SK-N-SH (cell line): ENCODE measurements around the gene LHX4. TPM values are rescaled to one million over a fixed set of nuclear protein-coding genes. Genes with fewer than 3 reads are reported as not detected.

Experiments used
- CTCF ChIA-PET: fragments of 300-600, 350-600 bp; formaldehyde crosslinking; extraction: SDS; loops from one replicate; lab custom pipeline; 2021; lab: Yijun Ruan, JAX
- POLR2A ChIA-PET: fragments of 350-600 bp; sonication (Branson Sonifier 250); formaldehyde crosslinking; extraction: SDS; loops from one replicate; lab custom pipeline; 2020; ENCODE audit warnings: antibody characterized with exemption, inconsistent platforms; lab: Yijun Ruan, JAX
- DNase-seq: peaks from one replicate; pipeline ENCODE4 v3.0.0; 2012
- H2AFZ ChIP-seq: fragments of 200-600 bp; sonication (generic); 2 replicates; pipeline ENCODE4 v1.8.1; 2016; ENCODE audit warnings: antibody characterized with exemption, mild to moderate bottlenecking, low read depth
- H3F3A ChIP-seq: fragments of 200-600 bp; sonication (generic); replicated peaks from 2 replicates; pipeline ENCODE3; 2016; ENCODE audit warnings: antibody characterized with exemption, mild to moderate bottlenecking; ENCODE audit not compliant: insufficient read depth
- H3K27ac ChIP-seq, 2 experiments: fragments of 200-500 bp in 1 of 2; fragments of 200-600 bp in 1 of 2; sonication (Bioruptor generic) in 1 of 2; sonication (generic), shearing (Covaris generic) in 1 of 2; 2 replicates each; pipeline versions ENCODE4 v1.5.1 to v1.6.1; 2014 to 2016; ENCODE audit warnings: low read depth in 2 of 2, inconsistent platforms in 1 of 2, low read length in 1 of 2, mild to moderate bottlenecking in 1 of 2, mixed read lengths in 1 of 2
- H3K27me3 ChIP-seq: fragments of 200-600 bp; sonication (generic), shearing (Covaris generic); 2 replicates; pipeline ENCODE4 v1.6.1; 2016; ENCODE audit warnings: mixed run types; ENCODE audit not compliant: insufficient read depth
- H3K36me3 ChIP-seq, 2 experiments: fragments of 200-500 bp in 1 of 2; fragments of 200-600 bp in 1 of 2; sonication (Bioruptor generic) in 1 of 2; sonication (generic) in 1 of 2; replicated peaks in 1 of 2; 2 replicates each; pipeline versions ENCODE3 to v1.5.1; 2014 to 2016; ENCODE audit warnings: low read length in 1 of 2, mild to moderate bottlenecking in 1 of 2; ENCODE audit not compliant: insufficient read depth in 2 of 2, control insufficient read depth in 1 of 2
- H3K4me1 ChIP-seq, 2 experiments: fragments of 200-500 bp in 1 of 2; fragments of 200-600 bp in 1 of 2; sonication (Bioruptor generic) in 1 of 2; sonication (generic), shearing (Covaris generic) in 1 of 2; 2 replicates each; pipeline versions ENCODE4 v1.5.1 to v1.6.1; 2014 to 2016; ENCODE audit warnings: low read depth in 1 of 2, low read length in 1 of 2, mixed run types in 1 of 2; ENCODE audit not compliant: insufficient read depth in 2 of 2, control insufficient read depth in 1 of 2
- H3K4me2 ChIP-seq: fragments of 200-600 bp; sonication (generic), shearing (Covaris generic); 2 replicates; pipeline ENCODE4 v1.6.1; 2017; ENCODE audit warnings: mixed run types
- H3K4me3 ChIP-seq, 2 experiments: fragments of 200-500 bp in 1 of 2; fragments of 200-600 bp in 1 of 2; sonication (Bioruptor generic) in 1 of 2; sonication (generic), shearing (Covaris generic) in 1 of 2; 2 replicates each; pipeline versions ENCODE4 v1.5.1 to v1.8.1; 2014 to 2016; ENCODE audit warnings: low read depth in 2 of 2, inconsistent platforms in 1 of 2, low read length in 1 of 2, mild to moderate bottlenecking in 1 of 2, mixed read lengths in 1 of 2, moderate library complexity in 1 of 2
- H3K79me2 ChIP-seq: fragments of 200-600 bp; sonication (generic); 2 replicates; pipeline ENCODE4 v1.8.1; 2017; ENCODE audit warnings: mild to moderate bottlenecking; ENCODE audit not compliant: insufficient read depth
- H3K9ac ChIP-seq: fragments of 200-600 bp; sonication (generic); 2 replicates; pipeline ENCODE4 v1.6.1; 2017; ENCODE audit warnings: mixed run types
- H3K9me2 ChIP-seq: fragments of 200-600 bp; sonication (generic); 2 replicates; pipeline ENCODE4 v1.6.1; 2017; ENCODE audit warnings: mixed run types
- H3K9me3 ChIP-seq: fragments of 200-600 bp; sonication (generic); 2 replicates; pipeline ENCODE4 v1.6.1; 2017; ENCODE audit warnings: mixed run types, mild to moderate bottlenecking, moderate library complexity
- H4K20me1 ChIP-seq: fragments of 200-600 bp; sonication (generic); 2 replicates; pipeline ENCODE4 v1.6.1; 2017; ENCODE audit warnings: mild to moderate bottlenecking, mixed run types; ENCODE audit not compliant: insufficient read depth
- FOSL2 ChIP-seq: IDR thresholded peaks from 2 replicates; pipeline ENCODE4 v1.4.0; 2012; ENCODE audit warnings: low read depth, mild to moderate bottlenecking, moderate library complexity, borderline replicate concordance
- FOXM1 ChIP-seq: IDR thresholded peaks from 2 replicates; pipeline ENCODE4 v1.4.0; 2012; ENCODE audit warnings: low read depth, mild to moderate bottlenecking
- GATA2 ChIP-seq: sonication (generic); formaldehyde crosslinking; IDR thresholded peaks from 2 replicates; pipeline ENCODE4 v1.5.0; 2020; ENCODE audit warnings: mild to moderate bottlenecking, missing genetic modification reagents
- MXI1 ChIP-seq: IDR thresholded peaks from 2 replicates; pipeline ENCODE4 v1.6.1; 2012; ENCODE audit warnings: mild to moderate bottlenecking, low read depth, low read length, improper control_type of control experiment
- NRF1 ChIP-seq: IDR thresholded peaks from 2 replicates; pipeline ENCODE4 v1.6.1; 2012; ENCODE audit warnings: low read depth, mild to moderate bottlenecking, low read length
- SMC3 ChIP-seq: IDR thresholded peaks from 2 replicates; pipeline ENCODE4 v1.6.1; 2012; ENCODE audit warnings: low read depth, low read length, improper control_type of control experiment
- TAF1 ChIP-seq: IDR thresholded peaks from 2 replicates; pipeline ENCODE4 v1.6.1; 2012; ENCODE audit warnings: low read depth, mild to moderate bottlenecking, low read length, moderate library complexity, borderline replicate concordance
- WGBS: methylation state at CpG from one replicate; pipeline ENCODE4 v1.1.6; 2017; ENCODE audit warnings: low lambda C conversion rate; 5-methylcytosine and 5-hydroxymethylcytosine counted together
- polyA plus RNA-seq, 3 experiments: library from polyadenylated mRNA; depleted of rRNA; stranded (reverse); fragments of >200 nt; gene quantifications; 2 replicates each; pipeline ENCODE4 v1.2.3, GENCODE V29; 2012
- TF ChIP-seq, protein P1 (sequence below): IDR thresholded peaks from 2 replicates; pipeline ENCODE4; 2012
- TF ChIP-seq, protein P2 (sequence below): fragments of 200-600 bp; sonication (generic); IDR thresholded peaks from 2 replicates; pipeline ENCODE4 v1.6.1; 2017; ENCODE audit warnings: antibody characterized with exemption, mild to moderate bottlenecking, moderate library complexity
- TF ChIP-seq, protein P3 (sequence below): IDR thresholded peaks from 2 replicates; pipeline ENCODE4 v1.6.1; 2012; ENCODE audit warnings: mild to moderate bottlenecking, low read depth, low read length, moderate library complexity

Gene LHX4
- polyA plus RNA-seq, 1 of the 3 experiments (the other 2 are of a cell fraction), result not detected

DNA sequence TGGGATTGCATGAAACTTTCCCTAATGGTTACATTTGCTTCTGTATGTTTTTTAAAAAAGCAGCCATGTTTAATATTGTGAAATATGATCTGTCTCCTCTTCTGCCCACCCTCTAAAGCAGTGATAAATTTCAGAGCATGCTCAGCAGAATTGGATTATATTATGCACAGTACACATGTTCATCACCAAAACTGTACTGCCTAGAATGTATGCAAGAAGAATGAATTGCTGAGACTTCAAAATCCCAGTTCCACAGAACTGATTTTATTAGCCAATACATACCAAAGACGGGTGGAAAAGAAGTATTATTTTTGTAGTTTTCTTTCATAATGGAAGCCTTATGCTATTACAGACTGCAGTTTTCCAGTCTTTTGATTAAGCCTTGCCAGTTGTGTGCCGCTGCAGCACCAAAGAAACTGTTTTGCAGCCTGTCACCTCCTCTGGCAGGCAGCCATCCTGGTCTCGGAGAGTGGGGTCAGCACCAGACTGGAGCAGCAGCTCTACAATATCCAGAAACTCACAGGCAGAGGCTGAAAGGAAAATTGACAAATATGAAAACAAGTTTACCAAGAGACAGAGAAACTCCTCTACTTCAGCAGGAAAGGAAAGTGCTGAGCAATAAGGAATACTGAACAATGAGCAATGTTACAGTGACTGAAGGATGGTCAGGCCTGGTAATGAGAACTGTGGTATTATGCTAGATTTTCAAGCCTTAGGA lies 58.1 kb downstream of the LHX4 start:
- peaks cover 24 to 25% of the 10 kb centered on the region in 2 experiments for H3K36me3 ChIP-seq
- H3K4me3 ChIP-seq, result no peak overlapping the region
- TF ChIP-seq GATA2 (CRISPR knock-in tag) (0 out of 2 replicates have a peak, but pooled peaks have one; percentile 15), TAF1 (no peak)
- 69% methylated on average over 3 of the region's 3 CpGs for WGBS
- no peaks in the 10 kb centered on the region for H3K27me3 ChIP-seq
- H4K20me1 ChIP-seq, result no peaks in the 10 kb centered on the region
- no peak overlapping the region for H3K9ac ChIP-seq
- POLR2A ChIA-PET, result no interaction called here
- H3K9me2 ChIP-seq, result no peaks in the 10 kb centered on the region
- no peaks in the 10 kb centered on the region for H3F3A ChIP-seq
- H3K4me2 ChIP-seq, result no peak overlapping the region
- peaks cover 0 to 5% of the 10 kb centered on the region in 2 experiments; a peak in 2 of 4 replicates for H3K4me1 ChIP-seq
- no peak overlapping the region for H2AFZ ChIP-seq
- CTCF ChIA-PET, result interaction anchor here (0.7 to 1.4 kb wide), 2 partner anchors 18 to 69 kb away, joined by 3 read pairs; no protein-coding TSS in a partner anchor
- H3K79me2 ChIP-seq, result no peaks in the 10 kb centered on the region
- H3K9me3 ChIP-seq, result no peaks in the 10 kb centered on the region
- DNase-seq, result no peak
- H3K27ac ChIP-seq, result peak overlapping the region in 1 of 2 experiments; percentile 56; a peak in 2 of 4 replicates

DNA sequence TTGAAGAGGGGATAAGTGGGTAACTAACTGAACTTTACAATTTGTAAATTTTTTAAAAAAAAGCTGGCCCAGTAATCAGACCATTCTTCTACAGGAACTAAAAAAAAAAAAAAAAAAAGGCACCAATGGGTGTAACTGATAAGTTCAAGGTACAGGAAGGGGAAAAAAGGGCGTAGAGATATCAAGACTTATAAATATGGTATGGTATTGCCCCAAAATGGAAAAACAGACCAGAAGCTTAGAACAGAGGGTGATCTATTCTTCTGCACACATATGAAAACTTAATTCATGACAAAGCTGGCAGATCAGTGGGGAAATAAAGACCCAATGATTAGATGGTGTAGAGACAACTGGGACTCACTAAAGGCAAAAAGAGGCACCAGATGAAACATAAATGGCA lies 58.9 kb downstream of the LHX4 start:
- Histone ChIP-seq H3K9me3 (no peaks in the 10 kb centered on the region), H3F3A (no peaks in the 10 kb centered on the region), H3K4me1 (peaks cover 0 to 5% of the 10 kb centered on the region in 2 experiments; a peak in 2 of 4 replicates), H2AFZ (no peak overlapping the region), H3K9me2 (no peaks in the 10 kb centered on the region), H3K79me2 (no peaks in the 10 kb centered on the region), H3K27ac (no peak overlapping the region; a peak in 1 of 4 replicates), H3K4me2 (no peak overlapping the region), H4K20me1 (no peaks in the 10 kb centered on the region), H3K4me3 (no peak overlapping the region), H3K27me3 (no peaks in the 10 kb centered on the region), H3K9ac (no peak overlapping the region), H3K36me3 (peaks cover 21 to 25% of the 10 kb centered on the region in 2 experiments)
- CTCF ChIA-PET, result interaction anchor here (1.4 kb wide), 1 partner anchor 69 kb away, joined by 3 read pairs; no protein-coding TSS in a partner anchor
- TF ChIP-seq, protein P1, sequence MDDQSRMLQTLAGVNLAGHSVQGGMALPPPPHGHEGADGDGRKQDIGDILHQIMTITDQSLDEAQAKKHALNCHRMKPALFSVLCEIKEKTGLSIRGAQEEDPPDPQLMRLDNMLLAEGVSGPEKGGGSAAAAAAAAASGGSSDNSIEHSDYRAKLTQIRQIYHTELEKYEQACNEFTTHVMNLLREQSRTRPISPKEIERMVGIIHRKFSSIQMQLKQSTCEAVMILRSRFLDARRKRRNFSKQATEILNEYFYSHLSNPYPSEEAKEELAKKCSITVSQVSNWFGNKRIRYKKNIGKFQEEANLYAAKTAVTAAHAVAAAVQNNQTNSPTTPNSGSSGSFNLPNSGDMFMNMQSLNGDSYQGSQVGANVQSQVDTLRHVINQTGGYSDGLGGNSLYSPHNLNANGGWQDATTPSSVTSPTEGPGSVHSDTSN, result no peak
- POLR2A ChIA-PET, result no interaction called here
- whole genome bisulfite sequencing, result 98% methylated on average over 1 of the region's 1 CpG
- DNase-seq, result no peak

DNA sequence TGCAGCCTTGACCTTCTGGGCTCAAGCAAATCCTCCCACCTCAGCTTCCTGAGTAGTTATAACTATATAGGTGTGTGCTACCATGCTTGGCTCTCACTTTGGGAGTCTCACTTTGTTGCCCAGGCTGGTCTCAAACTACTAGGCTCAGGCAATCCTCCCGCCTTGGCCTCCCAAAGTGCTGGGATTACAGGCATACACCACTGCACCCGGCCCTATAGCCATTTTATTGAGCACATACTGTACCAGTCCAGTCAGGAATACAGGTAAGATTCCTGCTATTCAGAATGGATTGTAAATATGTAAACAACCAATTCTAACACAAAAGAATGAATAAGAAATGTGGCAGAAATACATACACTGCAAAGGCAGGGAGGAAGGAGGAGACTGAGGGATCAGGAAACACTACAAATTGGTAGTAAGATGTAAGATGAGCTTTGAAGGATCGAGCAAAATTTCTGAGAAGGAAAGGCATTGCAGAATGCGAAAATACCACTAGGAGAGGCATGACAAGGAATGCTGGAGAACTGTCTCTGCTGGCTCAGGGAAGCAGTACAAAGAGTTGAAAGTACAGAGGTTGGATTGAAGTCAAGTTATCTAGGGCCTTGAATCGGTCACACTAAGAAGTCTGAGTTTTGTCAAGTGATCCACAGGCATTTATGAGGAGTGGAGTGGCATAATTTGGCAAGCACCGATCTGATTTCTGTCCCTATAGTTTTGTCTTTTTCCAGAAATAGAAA lies 60.4 kb downstream of the LHX4 start:
- H3K4me3 ChIP-seq, result no peak overlapping the region
- no peaks in the 10 kb centered on the region for H3K9me2 ChIP-seq
- peaks cover 0 to 5% of the 10 kb centered on the region in 2 experiments; a peak in 2 of 4 replicates for H3K4me1 ChIP-seq
- CTCF ChIA-PET, result interaction anchor here (0.9 to 1.2 kb wide), 2 partner anchors 17 to 102 kb away, joined by 3 to 4 read pairs; no protein-coding TSS in a partner anchor
- H3K4me2 ChIP-seq, result no peak overlapping the region
- no peak overlapping the region for H2AFZ ChIP-seq
- H3K36me3 ChIP-seq, result peaks cover 18 to 20% of the 10 kb centered on the region in 2 experiments
- H3F3A ChIP-seq, result no peaks in the 10 kb centered on the region
- POLR2A ChIA-PET, result no interaction called here
- no peaks in the 10 kb centered on the region for H3K27me3 ChIP-seq
- no peak overlapping the region for H3K9ac ChIP-seq
- no peaks in the 10 kb centered on the region for H3K79me2 ChIP-seq
- DNase-seq, result no peak
- H3K9me3 ChIP-seq, result no peaks in the 10 kb centered on the region
- 84% methylated on average over 6 of the region's 6 CpGs for WGBS
- no peaks in the 10 kb centered on the region for H4K20me1 ChIP-seq
- H3K27ac ChIP-seq, result no peak overlapping the region
- TF ChIP-seq SMC3, result no peak
- TF ChIP-seq MXI1, result no peak
- TF ChIP-seq, protein P2, sequence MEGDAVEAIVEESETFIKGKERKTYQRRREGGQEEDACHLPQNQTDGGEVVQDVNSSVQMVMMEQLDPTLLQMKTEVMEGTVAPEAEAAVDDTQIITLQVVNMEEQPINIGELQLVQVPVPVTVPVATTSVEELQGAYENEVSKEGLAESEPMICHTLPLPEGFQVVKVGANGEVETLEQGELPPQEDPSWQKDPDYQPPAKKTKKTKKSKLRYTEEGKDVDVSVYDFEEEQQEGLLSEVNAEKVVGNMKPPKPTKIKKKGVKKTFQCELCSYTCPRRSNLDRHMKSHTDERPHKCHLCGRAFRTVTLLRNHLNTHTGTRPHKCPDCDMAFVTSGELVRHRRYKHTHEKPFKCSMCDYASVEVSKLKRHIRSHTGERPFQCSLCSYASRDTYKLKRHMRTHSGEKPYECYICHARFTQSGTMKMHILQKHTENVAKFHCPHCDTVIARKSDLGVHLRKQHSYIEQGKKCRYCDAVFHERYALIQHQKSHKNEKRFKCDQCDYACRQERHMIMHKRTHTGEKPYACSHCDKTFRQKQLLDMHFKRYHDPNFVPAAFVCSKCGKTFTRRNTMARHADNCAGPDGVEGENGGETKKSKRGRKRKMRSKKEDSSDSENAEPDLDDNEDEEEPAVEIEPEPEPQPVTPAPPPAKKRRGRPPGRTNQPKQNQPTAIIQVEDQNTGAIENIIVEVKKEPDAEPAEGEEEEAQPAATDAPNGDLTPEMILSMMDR, result no peak
- TF ChIP-seq NRF1, result no peak
- no peak for TF ChIP-seq FOSL2
- TF ChIP-seq, protein P3, sequence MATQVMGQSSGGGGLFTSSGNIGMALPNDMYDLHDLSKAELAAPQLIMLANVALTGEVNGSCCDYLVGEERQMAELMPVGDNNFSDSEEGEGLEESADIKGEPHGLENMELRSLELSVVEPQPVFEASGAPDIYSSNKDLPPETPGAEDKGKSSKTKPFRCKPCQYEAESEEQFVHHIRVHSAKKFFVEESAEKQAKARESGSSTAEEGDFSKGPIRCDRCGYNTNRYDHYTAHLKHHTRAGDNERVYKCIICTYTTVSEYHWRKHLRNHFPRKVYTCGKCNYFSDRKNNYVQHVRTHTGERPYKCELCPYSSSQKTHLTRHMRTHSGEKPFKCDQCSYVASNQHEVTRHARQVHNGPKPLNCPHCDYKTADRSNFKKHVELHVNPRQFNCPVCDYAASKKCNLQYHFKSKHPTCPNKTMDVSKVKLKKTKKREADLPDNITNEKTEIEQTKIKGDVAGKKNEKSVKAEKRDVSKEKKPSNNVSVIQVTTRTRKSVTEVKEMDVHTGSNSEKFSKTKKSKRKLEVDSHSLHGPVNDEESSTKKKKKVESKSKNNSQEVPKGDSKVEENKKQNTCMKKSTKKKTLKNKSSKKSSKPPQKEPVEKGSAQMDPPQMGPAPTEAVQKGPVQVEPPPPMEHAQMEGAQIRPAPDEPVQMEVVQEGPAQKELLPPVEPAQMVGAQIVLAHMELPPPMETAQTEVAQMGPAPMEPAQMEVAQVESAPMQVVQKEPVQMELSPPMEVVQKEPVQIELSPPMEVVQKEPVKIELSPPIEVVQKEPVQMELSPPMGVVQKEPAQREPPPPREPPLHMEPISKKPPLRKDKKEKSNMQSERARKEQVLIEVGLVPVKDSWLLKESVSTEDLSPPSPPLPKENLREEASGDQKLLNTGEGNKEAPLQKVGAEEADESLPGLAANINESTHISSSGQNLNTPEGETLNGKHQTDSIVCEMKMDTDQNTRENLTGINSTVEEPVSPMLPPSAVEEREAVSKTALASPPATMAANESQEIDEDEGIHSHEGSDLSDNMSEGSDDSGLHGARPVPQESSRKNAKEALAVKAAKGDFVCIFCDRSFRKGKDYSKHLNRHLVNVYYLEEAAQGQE, result no peak
- TF ChIP-seq FOXM1, result no peak
